GM21825 (cell line): ENCODE results near the gene SLC39A8.
"Not testable (repeated sequence)": the region's sequence is repeated elsewhere in the genome, so short reads cannot be mapped to it uniquely, and the experiment has no call there.

Experiments
- ATAC-seq: cut with Tn5 transposase; IDR thresholded peaks from one replicate; pipeline ENCODE4 v1.9.1; 2021; ENCODE audit warnings: mild to moderate bottlenecking, moderate library complexity; ENCODE audit not compliant: unreplicated experiment

The SLC39A8 gene

DNA sequence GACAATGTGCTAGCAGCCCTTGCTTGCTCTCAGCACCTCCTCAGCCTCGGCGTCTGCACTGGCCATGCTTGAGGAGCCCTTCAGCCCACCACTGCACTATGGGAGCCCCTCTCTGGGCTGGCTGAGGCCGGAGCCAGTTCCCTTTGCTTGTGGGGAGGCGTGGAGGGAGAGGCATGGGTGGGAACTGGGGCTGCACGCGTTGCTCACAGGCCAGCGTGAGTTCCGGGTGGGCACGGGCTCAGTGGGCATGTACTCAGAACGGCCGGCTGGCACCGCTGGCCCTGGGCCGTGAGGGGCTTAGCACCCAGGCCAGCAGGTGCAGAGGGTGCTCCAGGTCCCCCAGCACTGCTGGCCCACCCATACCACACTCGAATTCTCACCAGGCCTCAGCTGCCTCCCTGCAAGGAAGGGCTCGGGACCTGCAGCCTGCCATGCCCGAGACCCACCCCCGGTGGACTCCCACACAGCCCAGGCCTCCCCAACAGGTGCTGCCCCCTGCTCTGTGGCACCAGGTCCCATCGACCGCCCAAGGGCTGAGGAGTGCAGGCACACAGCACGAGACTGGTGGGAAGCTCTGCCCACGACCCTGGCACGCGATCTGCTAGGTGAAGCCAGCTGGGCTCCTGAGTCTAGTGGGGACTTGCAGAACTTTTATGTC lies 100.3 kb downstream of the SLC39A8 start:
- ATAC-seq, result no peak

DNA sequence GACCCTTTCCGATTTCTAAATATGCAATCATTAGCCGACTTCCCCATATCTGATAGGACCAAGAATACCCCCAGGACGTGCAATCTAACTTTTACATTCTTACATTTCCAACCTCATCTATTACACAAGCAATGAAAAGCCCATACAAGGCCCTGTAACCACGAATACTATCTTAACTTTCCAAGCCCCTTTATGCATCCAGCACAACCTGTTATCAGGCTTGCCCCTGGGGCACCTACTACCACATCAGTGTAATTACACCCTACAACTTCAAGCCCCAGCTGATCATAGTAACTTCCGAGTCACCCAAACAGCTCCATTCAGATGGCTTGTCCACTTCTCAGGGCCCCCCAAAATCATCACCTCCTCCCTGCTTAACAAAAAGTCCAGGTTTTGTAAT lies 102.0 kb downstream of the SLC39A8 start:
- not testable (repeated sequence) for ATAC-seq

DNA sequence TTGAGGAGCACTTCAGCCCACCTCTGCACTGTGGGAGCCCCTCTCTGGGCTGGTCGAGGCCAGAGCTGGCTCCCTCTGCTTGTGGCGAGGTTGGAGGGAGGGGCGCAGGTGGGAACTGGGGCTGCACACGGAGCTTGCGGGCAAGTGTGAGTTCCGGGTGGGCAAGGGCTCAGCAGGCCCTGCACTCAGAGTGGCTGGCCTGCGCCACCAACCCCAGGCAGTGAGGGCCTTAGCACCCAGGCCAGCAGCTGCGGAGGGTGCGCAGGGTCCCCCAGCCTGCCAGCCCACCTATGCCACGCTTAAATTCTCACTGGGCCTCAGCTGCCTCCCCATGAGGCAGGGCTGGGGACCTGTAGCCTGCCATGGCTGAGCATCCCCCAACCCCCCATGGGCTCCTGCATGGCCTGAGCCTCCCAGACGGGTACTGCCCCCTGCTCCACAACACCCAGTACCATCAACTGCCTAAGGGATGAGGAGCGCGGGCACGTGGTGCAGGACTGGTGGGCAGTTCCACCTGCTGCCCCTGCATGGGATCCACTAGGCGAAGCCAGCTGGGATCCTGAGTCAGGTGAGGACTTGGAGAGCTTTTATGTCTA lies 110.9 kb downstream of the SLC39A8 start:
- ATAC-seq, result no peak

DNA sequence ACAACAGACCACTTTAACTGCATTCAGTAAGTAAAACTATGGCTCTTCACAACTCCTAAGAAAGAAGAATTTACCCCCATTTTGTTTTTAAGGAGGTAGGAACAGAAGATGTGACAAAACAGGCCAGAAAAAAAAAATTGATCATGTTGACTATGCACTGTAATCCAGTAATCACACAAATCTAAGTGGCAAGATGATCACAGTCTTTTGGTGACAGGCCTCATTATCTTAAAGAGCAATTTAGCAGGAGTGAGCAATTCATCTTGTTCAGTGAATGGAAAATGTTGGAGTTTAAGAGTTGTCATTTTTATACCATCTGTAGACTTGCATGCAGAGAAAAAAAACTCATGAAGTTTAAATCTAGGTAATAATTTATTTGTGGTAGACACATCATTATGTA lies 115.1 kb downstream of the SLC39A8 start:
- ATAC-seq, result no peak

DNA sequence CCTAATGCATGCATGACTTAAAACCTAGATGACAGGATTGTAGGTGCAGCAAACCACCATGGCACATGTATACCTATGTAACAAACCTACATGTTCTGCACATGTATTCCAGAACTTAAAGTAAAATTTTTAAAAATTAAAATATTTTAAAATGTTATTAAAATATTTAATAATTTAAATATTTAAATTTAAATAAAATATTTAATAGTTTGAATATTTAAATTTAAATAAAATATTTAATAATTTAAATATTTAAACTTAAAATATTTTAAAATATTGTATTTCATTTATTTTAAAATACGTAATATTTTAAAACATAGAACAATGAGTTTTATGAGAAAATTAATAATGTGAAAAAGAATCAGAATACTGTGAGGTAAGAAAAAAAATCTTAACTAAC lies 117.9 kb downstream of the SLC39A8 start:
- no peak for ATAC-seq

DNA sequence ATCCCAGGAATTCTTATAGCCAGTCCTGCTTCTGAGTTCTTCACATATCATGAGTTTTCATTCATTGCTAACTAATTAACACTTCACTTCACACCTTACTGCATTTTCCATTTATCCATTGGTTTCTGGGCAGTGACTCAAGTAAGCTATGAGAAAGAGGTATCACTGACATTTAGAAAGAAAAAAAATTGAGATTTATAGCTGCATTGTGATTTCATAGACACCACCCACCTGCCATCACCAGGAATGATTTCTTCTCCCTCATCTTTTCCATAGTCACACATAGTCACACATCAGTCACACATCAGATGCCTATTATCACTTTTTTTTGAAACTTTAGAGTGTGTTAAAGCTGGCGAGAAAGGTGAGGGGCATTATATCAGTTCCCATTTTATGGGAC lies 121.8 kb downstream of the SLC39A8 start:
- ATAC-seq, result no peak

DNA sequence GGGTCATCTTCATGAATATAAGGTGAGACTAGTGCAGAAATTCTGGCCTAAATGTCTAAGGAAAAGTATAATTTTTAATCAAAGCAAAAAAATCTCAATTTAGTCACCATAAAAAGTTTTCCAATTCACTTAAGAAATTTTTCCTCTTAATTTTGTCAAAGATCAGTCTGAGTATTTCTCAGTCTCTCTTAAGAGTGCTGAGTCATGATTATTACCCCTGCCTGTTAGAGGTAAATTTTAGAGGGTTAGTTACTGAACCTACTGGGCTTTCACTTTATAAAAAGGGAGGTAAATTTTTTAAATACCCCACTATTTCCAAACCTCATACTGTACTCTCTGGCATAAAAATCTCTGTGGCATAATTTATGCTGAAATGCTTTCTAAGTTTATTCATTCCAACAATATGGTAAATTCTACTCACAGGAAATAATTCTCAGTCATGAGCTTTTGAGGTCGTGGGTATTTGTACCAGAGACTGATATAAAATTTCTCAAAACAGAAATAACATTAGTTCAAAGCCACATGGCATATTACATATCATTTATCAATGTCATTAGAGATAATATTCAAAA lies 122.4 kb downstream of the SLC39A8 start:
- ATAC-seq, result no peak

DNA sequence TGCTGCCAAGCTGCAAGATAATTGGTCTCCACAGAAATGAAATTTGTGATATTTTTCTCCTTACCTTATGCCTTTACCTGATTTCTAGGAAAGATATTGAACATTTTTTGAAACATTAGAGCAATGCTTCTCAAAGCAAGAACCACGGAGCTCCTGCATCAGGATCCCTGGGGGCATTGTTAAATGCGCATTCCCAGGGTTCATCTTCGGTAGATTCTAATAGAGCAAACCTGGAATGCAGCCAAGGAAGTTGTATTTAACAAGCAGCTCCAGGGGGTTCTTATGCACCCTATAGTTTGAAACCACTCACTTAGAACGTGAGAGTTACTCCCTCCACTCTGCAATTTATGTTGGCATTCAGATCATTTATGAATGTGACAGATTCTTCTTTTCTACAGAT lies 126.2 kb downstream of the SLC39A8 start:
- no peak for ATAC-seq

DNA sequence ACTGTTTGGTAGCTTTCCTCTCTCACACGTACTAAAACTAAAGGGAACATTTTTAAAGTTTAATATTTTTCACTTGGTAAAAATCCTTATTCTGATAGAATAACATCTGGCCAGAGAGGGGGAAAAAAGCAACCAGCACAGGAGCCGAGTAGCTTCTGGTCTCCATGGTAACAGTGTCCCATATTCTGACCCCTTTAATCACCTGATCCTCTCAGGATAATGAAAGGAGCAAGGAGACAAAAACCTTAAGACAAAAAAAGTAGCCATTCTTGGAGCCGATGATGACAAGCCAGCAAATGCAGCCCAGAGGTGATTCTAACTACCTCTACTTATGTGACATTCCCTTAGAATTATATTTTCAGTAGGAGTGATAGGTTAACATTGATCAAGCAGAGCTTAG lies 126.6 kb downstream of the SLC39A8 start:
- ATAC-seq, result no peak

DNA sequence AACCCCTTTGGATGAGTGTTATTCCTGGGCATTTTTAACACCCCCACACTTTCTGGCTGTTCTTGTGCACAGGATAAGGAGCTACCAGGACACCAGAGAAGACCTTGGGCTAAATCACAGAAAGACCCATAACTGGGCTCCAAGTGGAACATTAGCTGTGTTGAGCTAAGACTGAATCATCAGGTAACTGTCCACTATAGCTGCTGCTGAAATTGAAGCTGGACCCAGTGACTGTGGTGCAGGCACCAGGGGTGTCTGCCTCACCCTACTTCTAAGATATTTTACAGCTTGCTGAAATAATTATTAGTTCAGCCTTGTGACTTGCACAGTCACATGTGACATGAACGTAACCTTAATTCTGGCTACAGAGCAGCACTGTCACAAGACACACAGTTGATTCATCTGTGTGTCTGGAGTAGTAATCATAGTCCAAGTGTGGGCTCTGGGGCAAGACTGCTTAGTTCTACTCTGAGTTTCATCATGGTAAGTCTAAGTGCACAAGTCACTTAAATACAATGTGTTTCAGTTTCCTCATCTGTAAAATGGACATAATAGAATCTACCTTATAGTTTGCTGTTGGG lies 127.4 kb downstream of the SLC39A8 start:
- ATAC-seq, result no peak

DNA sequence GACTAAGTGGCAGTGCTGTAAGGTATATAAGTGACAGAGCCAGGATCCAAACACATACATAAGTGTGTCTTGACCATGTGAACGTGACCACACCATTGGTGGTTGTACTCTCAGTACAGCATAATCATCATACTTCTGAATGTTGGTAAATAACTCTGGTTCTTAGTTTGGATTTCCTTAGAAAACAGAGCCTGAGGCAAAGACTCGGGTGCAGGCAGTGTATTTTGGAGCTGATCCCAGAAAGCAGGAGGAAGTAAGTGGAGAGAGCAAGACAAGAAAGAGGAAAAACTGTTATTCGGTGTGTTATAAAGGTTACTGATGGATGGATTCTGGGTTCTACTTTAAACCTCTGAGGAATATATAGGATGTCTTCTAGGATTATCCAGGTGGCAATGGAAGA lies 127.9 kb downstream of the SLC39A8 start:
- ATAC-seq, result no peak

DNA sequence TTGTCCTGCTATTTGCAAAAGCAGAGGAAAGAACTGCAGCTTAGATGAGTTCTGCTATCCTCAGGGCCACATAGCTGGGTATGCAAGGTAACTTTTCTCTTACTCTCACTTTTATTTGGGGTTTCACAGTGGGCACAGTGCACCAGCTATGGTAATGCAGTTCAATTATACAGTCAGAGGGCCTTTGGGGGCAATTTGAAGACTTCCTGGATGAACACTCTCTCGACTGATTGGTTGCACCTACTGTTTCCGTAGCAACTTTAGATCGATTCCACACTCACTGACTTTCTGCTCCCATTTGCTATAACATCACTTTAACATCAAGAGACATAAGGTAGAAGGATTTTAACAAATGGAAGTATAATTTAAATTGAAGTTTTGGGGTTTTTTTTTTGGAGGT lies 128.6 kb downstream of the SLC39A8 start:
- ATAC-seq, result no peak

DNA sequence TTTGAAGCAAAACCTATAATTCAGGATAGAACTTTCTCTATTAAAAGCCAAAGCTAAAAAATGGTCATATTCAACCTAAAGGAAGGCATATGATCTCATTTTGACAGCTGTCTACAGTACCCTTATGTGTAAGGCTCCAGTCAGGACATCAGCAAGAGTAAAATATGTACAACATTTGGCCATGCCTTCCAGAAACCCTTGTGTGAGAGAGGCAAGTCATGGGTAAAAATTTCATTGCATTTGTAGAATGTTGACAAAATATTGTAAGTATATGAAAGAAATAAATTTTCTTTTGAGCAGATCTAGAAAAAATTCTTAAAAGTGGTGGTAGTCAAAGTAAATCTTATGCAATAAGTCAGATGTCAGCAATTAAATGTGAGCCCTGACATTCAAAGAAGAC lies 132.3 kb downstream of the SLC39A8 start:
- no peak for ATAC-seq
